Stomach (tissue), 4 donors: ENCODE results near the gene KCNQ5.

Experiments
- EP300 ChIP-seq: sonication (generic); formaldehyde crosslinking; IDR thresholded peaks from one replicate; pipeline ENCODE4 v1.6.1; 2017; ENCODE audit warnings: antibody characterized with exemption
- POLR2A ChIP-seq, 4 donors: fragments of 450-650 bp; IDR thresholded peaks; one replicate each; pipeline ENCODE4 v1.6.1; 2016; ENCODE audit warnings: antibody characterized with exemption in 4 of 4, control low read depth in 2 of 4, mild to moderate bottlenecking in 1 of 4, moderate library complexity in 1 of 4
- POLR2AphosphoS5 ChIP-seq, 3 donors: sonication (generic); formaldehyde crosslinking; IDR thresholded peaks; one replicate each; pipeline ENCODE4 v1.6.1; 2016; ENCODE audit warnings: antibody characterized with exemption in 3 of 3
- TF ChIP-seq, protein P1 (sequence below), 7 experiments: fragments of 450-650 bp in 4 of 7; fragments of 200-600 bp in 3 of 7; sonication (generic) in 3 of 7; IDR thresholded peaks; one replicate each; pipeline ENCODE4 v1.5.1; 2016 to 2019; ENCODE audit warnings: antibody characterized with exemption in 7 of 7, control low read depth in 2 of 7, mild to moderate bottlenecking in 1 of 7

GRCh38 chr6:73017476-73017875, 395.6 kb downstream of the KCNQ5 start:
- TF ChIP-seq, protein P1, sequence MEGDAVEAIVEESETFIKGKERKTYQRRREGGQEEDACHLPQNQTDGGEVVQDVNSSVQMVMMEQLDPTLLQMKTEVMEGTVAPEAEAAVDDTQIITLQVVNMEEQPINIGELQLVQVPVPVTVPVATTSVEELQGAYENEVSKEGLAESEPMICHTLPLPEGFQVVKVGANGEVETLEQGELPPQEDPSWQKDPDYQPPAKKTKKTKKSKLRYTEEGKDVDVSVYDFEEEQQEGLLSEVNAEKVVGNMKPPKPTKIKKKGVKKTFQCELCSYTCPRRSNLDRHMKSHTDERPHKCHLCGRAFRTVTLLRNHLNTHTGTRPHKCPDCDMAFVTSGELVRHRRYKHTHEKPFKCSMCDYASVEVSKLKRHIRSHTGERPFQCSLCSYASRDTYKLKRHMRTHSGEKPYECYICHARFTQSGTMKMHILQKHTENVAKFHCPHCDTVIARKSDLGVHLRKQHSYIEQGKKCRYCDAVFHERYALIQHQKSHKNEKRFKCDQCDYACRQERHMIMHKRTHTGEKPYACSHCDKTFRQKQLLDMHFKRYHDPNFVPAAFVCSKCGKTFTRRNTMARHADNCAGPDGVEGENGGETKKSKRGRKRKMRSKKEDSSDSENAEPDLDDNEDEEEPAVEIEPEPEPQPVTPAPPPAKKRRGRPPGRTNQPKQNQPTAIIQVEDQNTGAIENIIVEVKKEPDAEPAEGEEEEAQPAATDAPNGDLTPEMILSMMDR (IDR thresholded peaks at IDR 0.05): no peak
- TF ChIP-seq POLR2A (IDR thresholded peaks at IDR 0.05) (no peak), POLR2AphosphoS5 (IDR thresholded peaks at IDR 0.05) (no peak), EP300 (no peak)
